IMR-90 (cell line): ENCODE data around the gene LIN9. TPM values are rescaled to one million over a fixed set of nuclear protein-coding genes. Genes with fewer than 3 reads are reported as not detected.

ENCODE experiments used
- ATAC-seq: fragments of 200-7000 bp; cut with Tn5 transposase; 2 replicates; pipeline ENCODE4 v1.9.1; 2020; ENCODE audit warnings: low read depth, mild to moderate bottlenecking, moderate library complexity
- BruUV-seq: library from RNA; stranded (reverse); fragments of 400-500 nt; replicated peaks from 2 replicates; lab custom pipeline; 2021; lab: Mats Ljungman, UMichigan
- CTCF ChIA-PET: fragments of 300-600 bp; formaldehyde crosslinking; extraction: SDS; loops from one replicate; lab custom pipeline; 2021; ENCODE audit warnings: antibody characterized with exemption; lab: Yijun Ruan, JAX
- POLR2A ChIA-PET: fragments of 300-600 bp; sonication (Branson Sonifier 250); formaldehyde crosslinking; loops from one replicate; lab custom pipeline; 2022; ENCODE audit warnings: antibody characterized with exemption; ENCODE audit not compliant: unreplicated experiment; lab: Charles Lee
- DNase-seq: peaks from one replicate; pipeline ENCODE4 v3.0.0; 2013
- H2AFZ ChIP-seq: replicated peaks from 2 replicates; pipeline ENCODE3; 2013; ENCODE audit warnings: low read length, mild to moderate bottlenecking; ENCODE audit not compliant: poor library complexity
- H2AK5ac ChIP-seq: 2 replicates; pipeline ENCODE4 v1.6.1; 2013; ENCODE audit warnings: low read depth, low read length, inconsistent platforms
- H2AK9ac ChIP-seq: replicated peaks from 2 replicates; pipeline ENCODE3; 2013; ENCODE audit warnings: mild to moderate bottlenecking, low read depth, low read length, moderate library complexity; ENCODE audit not compliant: poor library complexity
- H2BK120ac ChIP-seq: 2 replicates; pipeline ENCODE4 v1.6.1; 2013; ENCODE audit warnings: low read depth, low read length, inconsistent platforms
- H2BK15ac ChIP-seq: 3 replicates; pipeline ENCODE4 v1.6.1; 2013; ENCODE audit warnings: low read depth, low read length, inconsistent platforms
- H2BK20ac ChIP-seq: 2 replicates; pipeline ENCODE4 v1.6.1; 2013; ENCODE audit warnings: low read depth, mild to moderate bottlenecking, inconsistent platforms, low read length, moderate library complexity
- H2BK5ac ChIP-seq: 2 replicates; pipeline ENCODE4 v1.6.1; 2013; ENCODE audit warnings: mild to moderate bottlenecking, low read depth, low read length, inconsistent platforms; ENCODE audit not compliant: poor library complexity, severe bottlenecking
- H3K14ac ChIP-seq: replicated peaks from 2 replicates; pipeline ENCODE4 v1.6.1; 2013; ENCODE audit warnings: low read depth, low read length, inconsistent platforms
- H3K18ac ChIP-seq: 2 replicates; pipeline ENCODE4 v1.6.1; 2013; ENCODE audit warnings: low read depth, low read length, control low read depth
- H3K23ac ChIP-seq: 2 replicates; pipeline ENCODE4 v1.6.1; 2013; ENCODE audit warnings: low read depth, low read length, inconsistent platforms
- H3K27ac ChIP-seq: 2 replicates; pipeline ENCODE4 v1.5.1; 2013; ENCODE audit warnings: mild to moderate bottlenecking, control low read depth, low read length; ENCODE audit not compliant: insufficient read depth
- H3K27me3 ChIP-seq: 2 replicates; pipeline ENCODE4 v1.6.1; 2013; ENCODE audit warnings: low read length; ENCODE audit not compliant: control insufficient read depth, insufficient read depth
- H3K36me3 ChIP-seq: 2 replicates; pipeline ENCODE4 v1.6.1; 2013; ENCODE audit warnings: low read length, mixed read lengths; ENCODE audit not compliant: control insufficient read depth, insufficient read depth
- H3K4ac ChIP-seq: 2 replicates; pipeline ENCODE4 v1.6.1; 2013; ENCODE audit warnings: low read depth, low read length, inconsistent platforms
- H3K4me1 ChIP-seq: 2 replicates; pipeline ENCODE4 v1.6.1; 2013; ENCODE audit warnings: low read length, mixed read lengths; ENCODE audit not compliant: control insufficient read depth, insufficient read depth
- H3K4me2 ChIP-seq: 2 replicates; pipeline ENCODE4 v1.6.1; 2013; ENCODE audit warnings: low read depth, mild to moderate bottlenecking, control low read depth, low read length, moderate library complexity
- H3K4me3 ChIP-seq: 2 replicates; pipeline ENCODE4 v1.5.1; 2013; ENCODE audit warnings: low read depth, mild to moderate bottlenecking, control low read depth, low read length, moderate library complexity; ENCODE audit not compliant: insufficient read depth
- H3K56ac ChIP-seq: 2 replicates; pipeline ENCODE4 v1.6.1; 2013; ENCODE audit warnings: low read length, inconsistent platforms; ENCODE audit not compliant: insufficient read depth; ENCODE audit errors: extremely low read depth
- H3K79me1 ChIP-seq, 2 experiments: 2 replicates each; pipeline ENCODE4 v1.6.1; 2013; ENCODE audit warnings: low read length in 2 of 2, inconsistent platforms in 1 of 2, low read depth in 1 of 2
- H3K9ac ChIP-seq: 2 replicates; pipeline ENCODE4 v1.6.1; 2013; ENCODE audit warnings: low read depth, low read length, control low read depth
- H3K9me1 ChIP-seq: 2 replicates; pipeline ENCODE4 v1.6.1; 2013; ENCODE audit warnings: low read length, inconsistent platforms; ENCODE audit not compliant: insufficient read depth
- H3K9me3 ChIP-seq: 2 replicates; pipeline ENCODE4 v1.6.1; 2013; ENCODE audit warnings: low read length; ENCODE audit not compliant: control insufficient read depth, insufficient read depth
- H4K20me1 ChIP-seq: 2 replicates; pipeline ENCODE4 v1.6.1; 2013; ENCODE audit warnings: low read length, inconsistent platforms; ENCODE audit not compliant: insufficient read depth
- H4K5ac ChIP-seq: 2 replicates; pipeline ENCODE4 v1.6.1; 2013; ENCODE audit warnings: mild to moderate bottlenecking, low read depth, low read length, control low read depth
- H4K8ac ChIP-seq, 2 experiments: 2 replicates each; pipeline ENCODE4 v1.6.1; 2013; ENCODE audit warnings: low read depth in 2 of 2, low read length in 2 of 2, control low read depth in 1 of 2, inconsistent platforms in 1 of 2
- H4K91ac ChIP-seq: 2 replicates; pipeline ENCODE4 v1.6.1; 2013; ENCODE audit warnings: low read depth, low read length, inconsistent platforms; ENCODE audit not compliant: insufficient read depth
- BHLHE40 ChIP-seq: fragments of 150-350 bp; IDR thresholded peaks from 2 replicates; pipeline ENCODE4 v1.6.1; 2016; ENCODE audit warnings: mild to moderate bottlenecking, low read depth, low read length
- CHD1 ChIP-seq: IDR thresholded peaks from 2 replicates; pipeline ENCODE4 v1.6.1; 2012; ENCODE audit warnings: low read depth, low read length, improper control_type of control experiment
- CTCF ChIP-seq: conservative IDR thresholded peaks from 2 replicates; pipeline ENCODE4 v1.5.1; 2012; ENCODE audit warnings: mild to moderate bottlenecking, low read depth, low read length, improper control_type of control experiment
- FOS ChIP-seq: fragments of 150-350 bp; IDR thresholded peaks from 2 replicates; pipeline ENCODE4 v1.6.1; 2016; ENCODE audit warnings: low read depth, low read length
- MAFK ChIP-seq: IDR thresholded peaks from 2 replicates; pipeline ENCODE4 v1.6.1; 2012; ENCODE audit warnings: low read depth, low read length, improper control_type of control experiment
- MAZ ChIP-seq: IDR thresholded peaks from 2 replicates; pipeline ENCODE4 v1.6.1; 2012; ENCODE audit warnings: low read depth, mild to moderate bottlenecking, low read length, improper control_type of control experiment, moderate library complexity, borderline replicate concordance
- MXI1 ChIP-seq: IDR thresholded peaks from 2 replicates; pipeline ENCODE4 v1.6.1; 2012; ENCODE audit warnings: low read depth, mild to moderate bottlenecking, low read length, moderate library complexity, borderline replicate concordance
- NFE2L2 ChIP-seq: fragments of 150-350 bp; IDR thresholded peaks from 2 replicates; pipeline ENCODE4 v1.6.1; 2016; ENCODE audit warnings: low read depth, mild to moderate bottlenecking, low read length
- POLR2A ChIP-seq: IDR thresholded peaks from 2 replicates; pipeline ENCODE4 v1.6.1; 2012; ENCODE audit warnings: mild to moderate bottlenecking, low read depth, low read length
- RAD21 ChIP-seq: IDR thresholded peaks from 2 replicates; pipeline ENCODE4 v1.6.1; 2012; ENCODE audit warnings: low read length, improper control_type of control experiment
- RCOR1 ChIP-seq: IDR thresholded peaks from 2 replicates; pipeline ENCODE4 v1.6.1; 2012; ENCODE audit warnings: mild to moderate bottlenecking, low read length, improper control_type of control experiment; ENCODE audit not compliant: insufficient replicate concordance
- SMC3 ChIP-seq: fragments of 150-350 bp; IDR thresholded peaks from 2 replicates; pipeline ENCODE4 v1.6.1; 2016; ENCODE audit warnings: low read depth, mild to moderate bottlenecking, antibody characterized with exemption, low read length, moderate library complexity
- USF2 ChIP-seq: fragments of 150-350 bp; IDR thresholded peaks from 2 replicates; pipeline ENCODE4 v1.6.1; 2017; ENCODE audit warnings: mild to moderate bottlenecking, antibody characterized with exemption, low read length, low read depth
- WGBS, 2 experiments: methylation state at CpG; one replicate each; pipeline versions ENCODE4 v1.1.5 to v1.1.7; 2013; ENCODE audit warnings: missing lambda C conversion rate in 2 of 2; ENCODE audit not compliant: insufficient read length in 1 of 2; ENCODE audit errors: extremely low coverage in 2 of 2; 5-methylcytosine and 5-hydroxymethylcytosine counted together
- dilution Hi-C: fragments of 300-500 bp; cut with HindIII; formaldehyde crosslinking; loops from one replicate; pipeline ENCODE4 v1.14.3; 2018; ENCODE audit warnings: low sequenced_read_pairs; ENCODE audit not compliant: unreplicated experiment
- in situ Hi-C: fragments of 300-500 bp; cut with MboI; formaldehyde crosslinking; loops from 3 replicates; pipeline ENCODE4 v1.14.3; 2019; ENCODE audit warnings: low sequenced_read_pairs, inconsistent platforms, mixed read lengths
- intact Hi-C: fragments of 100-400 bp; cut with micrococcal nuclease; formaldehyde crosslinking; loops from 2 replicates; pipeline ENCODE4 v1.10.0; 2022
- polyA plus RNA-seq, 3 experiments: library from polyadenylated mRNA; depleted of rRNA; stranded (reverse); fragments of >200 nt; gene quantifications; 2 replicates each; pipeline ENCODE4 v1.2.3, GENCODE V29; 2012; ENCODE audit warnings: low replicate concordance in 1 of 3
- total RNA-seq: library from RNA; depleted of rRNA; stranded (reverse); fragments of >200 nt; gene quantifications from 2 replicates; pipeline ENCODE4 v1.2.3, GENCODE V29; 2012
- TF ChIP-seq, protein P1 (sequence below): fragments of 150-350 bp; IDR thresholded peaks from 2 replicates; pipeline ENCODE4 v1.6.1; 2016; ENCODE audit warnings: low read depth, mild to moderate bottlenecking, low read length, moderate library complexity, borderline replicate concordance

The LIN9 gene
- total and polyA plus RNA-seq, 2 of the 4 experiments (the other 2 are of a cell fraction) = 2.3 to 3.9 TPM

GRCh38 chr1:226353698-226354525, 44.9 kb upstream of the LIN9 start:
- ATAC-seq (no peak), DNase-seq (no peak)
- Histone ChIP-seq H3K27me3 (no peaks in the 10 kb centered on the region), H3K14ac (no peak overlapping the region), H3K9me3 (no peaks in the 10 kb centered on the region), H3K23ac (no peak overlapping the region), H2BK120ac (no peak overlapping the region), H3K4me2 (no peak overlapping the region), H3K4ac (no peak overlapping the region), H3K9ac (no peak overlapping the region), H3K27ac (no peak overlapping the region), H3K56ac (no peak overlapping the region), H2BK15ac (no peak overlapping the region), H3K18ac (no peak overlapping the region), H2BK20ac (no peak overlapping the region), H4K8ac (no peak overlapping the region), H2BK5ac (no peak overlapping the region), H3K9me1 (peaks cover 6% of the 10 kb centered on the region), H2AK5ac (no peak overlapping the region), H3K36me3 (no peaks in the 10 kb centered on the region; the same call in 1 of the 2 replicates), H3K4me1 (no peaks in the 10 kb centered on the region; the same call in 1 of the 2 replicates), H2AFZ (no peak overlapping the region), H3K79me1 (no peaks in the 10 kb centered on the region), H4K5ac (no peak overlapping the region), H4K20me1 (no peaks in the 10 kb centered on the region), H2AK9ac (no peak overlapping the region), H4K91ac (no peak overlapping the region), H3K4me3 (no peak overlapping the region)
- no peak for TF ChIP-seq MXI1
- TF ChIP-seq SMC3 = no peak
- TF ChIP-seq USF2 = no peak
- no peak for TF ChIP-seq RCOR1
- TF ChIP-seq, protein P1, sequence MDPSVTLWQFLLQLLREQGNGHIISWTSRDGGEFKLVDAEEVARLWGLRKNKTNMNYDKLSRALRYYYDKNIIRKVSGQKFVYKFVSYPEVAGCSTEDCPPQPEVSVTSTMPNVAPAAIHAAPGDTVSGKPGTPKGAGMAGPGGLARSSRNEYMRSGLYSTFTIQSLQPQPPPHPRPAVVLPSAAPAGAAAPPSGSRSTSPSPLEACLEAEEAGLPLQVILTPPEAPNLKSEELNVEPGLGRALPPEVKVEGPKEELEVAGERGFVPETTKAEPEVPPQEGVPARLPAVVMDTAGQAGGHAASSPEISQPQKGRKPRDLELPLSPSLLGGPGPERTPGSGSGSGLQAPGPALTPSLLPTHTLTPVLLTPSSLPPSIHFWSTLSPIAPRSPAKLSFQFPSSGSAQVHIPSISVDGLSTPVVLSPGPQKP = no peak
- TF ChIP-seq CHD1 = no peak
- TF ChIP-seq POLR2A = no peak
- TF ChIP-seq BHLHE40 = no peak
- TF ChIP-seq RAD21 = no peak
- no peak for TF ChIP-seq CTCF
- no peak for TF ChIP-seq MAZ
- TF ChIP-seq NFE2L2 = no peak
- TF ChIP-seq FOS = no peak
- TF ChIP-seq MAFK = no peak
- dilution Hi-C loops (no loop called here), intact Hi-C loops (no loop called here), in situ Hi-C loops (no loop called here)
- ChIA-PET CTCF (no interaction called here), POLR2A (no interaction called here)
- BruUV-seq = no TSS peak
- WGBS, 2 experiments = 83% methylated on average over 2 of the region's 15 CpGs; no CpG with 5 or more reads in 1 of the 2 experiments
